DOHH2 (cell line): ENCODE data around the gene DOP1B.

Experiments used
- CTCF ChIP-seq: fragments of 200-600 bp; sonication (generic); IDR thresholded peaks from one replicate; pipeline ENCODE4 v1.5.1; 2014; ENCODE audit warnings: antibody characterized with exemption, mild to moderate bottlenecking, low read depth, low read length; ENCODE audit not compliant: poor library complexity, severe bottlenecking
- EZH2phosphoT487 ChIP-seq: fragments of 200-600 bp; sonication (generic); IDR thresholded peaks from 2 replicates; pipeline ENCODE4 v1.6.1; 2017; ENCODE audit warnings: borderline replicate concordance, mild to moderate bottlenecking, antibody characterized with exemption, low read length, moderate library complexity, mixed read lengths

- TF ChIP-seq CTCF (no peak), EZH2phosphoT487 (no peak)
Measured at GRCh38 chr21:36127250-36127904, 29.2 kb upstream of the DOP1B start.
